ENCODE results near the gene NOTO.

NOTO gene

GRCh38 chr2:73235315-73236028 lies 33.1 kb downstream of the NOTO start:
- no peak for DNase-seq

- no peak for DNase-seq
Measured at GRCh38 chr2:73237168-73237567, 34.8 kb downstream of the NOTO start.

- no peak for DNase-seq
Measured at GRCh38 chr2:73238149-73238548, 35.8 kb downstream of the NOTO start.

- no peak for DNase-seq
Measured at GRCh38 chr2:73238976-73239375, 36.6 kb downstream of the NOTO start.

GRCh38 chr2:73239776-73240175 lies 37.4 kb downstream of the NOTO start:
- DNase-seq, result no peak

- DNase-seq, result no peak
Measured at GRCh38 chr2:73243884-73244570, 41.7 kb downstream of the NOTO start.

GRCh38 chr2:73244580-73244979 lies 42.2 kb downstream of the NOTO start:
- DNase-seq, result no peak

GRCh38 chr2:73246850-73247249 lies 44.5 kb downstream of the NOTO start:
- no peak for DNase-seq

- DNase-seq, result no peak
Measured at GRCh38 chr2:73249636-73250035, 47.3 kb downstream of the NOTO start.

- DNase-seq, result peak; percentile 5
Measured at GRCh38 chr2:73250872-73251846, 48.8 kb downstream of the NOTO start.

- no peak for DNase-seq
Measured at GRCh38 chr2:73252238-73253027, 50.1 kb downstream of the NOTO start.

- DNase-seq, result no peak
Measured at GRCh38 chr2:73253400-73253799, 51.0 kb downstream of the NOTO start.

- no peak for DNase-seq
Measured at GRCh38 chr2:73253901-73254300, 51.5 kb downstream of the NOTO start.

- DNase-seq, result no peak
Measured at GRCh38 chr2:73254343-73255006, 52.1 kb downstream of the NOTO start.

GRCh38 chr2:73255007-73255644 lies 52.8 kb downstream of the NOTO start:
- no peak for DNase-seq

- DNase-seq, result no peak
Measured at GRCh38 chr2:73255907-73256617, 53.7 kb downstream of the NOTO start.

- DNase-seq, result no peak
Measured at GRCh38 chr2:73256618-73256922, 54.2 kb downstream of the NOTO start.

- no peak for DNase-seq
Measured at GRCh38 chr2:73257021-73257420, 54.6 kb downstream of the NOTO start.

GRCh38 chr2:73257425-73258125 lies 55.2 kb downstream of the NOTO start:
- DNase-seq, result no peak

GRCh38 chr2:73258186-73258912 lies 56.0 kb downstream of the NOTO start:
- DNase-seq, result no peak

Measured in NCI-H2029 treated with DMSO at 0.1 percent for 48 hours (cell line).